Measurements from ENCODE around the gene PAFAH2.

The PAFAH2 gene

GRCh38 chr1:26035203-26035958 is 37.5 kb upstream of the PAFAH2 start (continued):
- TF ChIP-seq, protein P1, sequence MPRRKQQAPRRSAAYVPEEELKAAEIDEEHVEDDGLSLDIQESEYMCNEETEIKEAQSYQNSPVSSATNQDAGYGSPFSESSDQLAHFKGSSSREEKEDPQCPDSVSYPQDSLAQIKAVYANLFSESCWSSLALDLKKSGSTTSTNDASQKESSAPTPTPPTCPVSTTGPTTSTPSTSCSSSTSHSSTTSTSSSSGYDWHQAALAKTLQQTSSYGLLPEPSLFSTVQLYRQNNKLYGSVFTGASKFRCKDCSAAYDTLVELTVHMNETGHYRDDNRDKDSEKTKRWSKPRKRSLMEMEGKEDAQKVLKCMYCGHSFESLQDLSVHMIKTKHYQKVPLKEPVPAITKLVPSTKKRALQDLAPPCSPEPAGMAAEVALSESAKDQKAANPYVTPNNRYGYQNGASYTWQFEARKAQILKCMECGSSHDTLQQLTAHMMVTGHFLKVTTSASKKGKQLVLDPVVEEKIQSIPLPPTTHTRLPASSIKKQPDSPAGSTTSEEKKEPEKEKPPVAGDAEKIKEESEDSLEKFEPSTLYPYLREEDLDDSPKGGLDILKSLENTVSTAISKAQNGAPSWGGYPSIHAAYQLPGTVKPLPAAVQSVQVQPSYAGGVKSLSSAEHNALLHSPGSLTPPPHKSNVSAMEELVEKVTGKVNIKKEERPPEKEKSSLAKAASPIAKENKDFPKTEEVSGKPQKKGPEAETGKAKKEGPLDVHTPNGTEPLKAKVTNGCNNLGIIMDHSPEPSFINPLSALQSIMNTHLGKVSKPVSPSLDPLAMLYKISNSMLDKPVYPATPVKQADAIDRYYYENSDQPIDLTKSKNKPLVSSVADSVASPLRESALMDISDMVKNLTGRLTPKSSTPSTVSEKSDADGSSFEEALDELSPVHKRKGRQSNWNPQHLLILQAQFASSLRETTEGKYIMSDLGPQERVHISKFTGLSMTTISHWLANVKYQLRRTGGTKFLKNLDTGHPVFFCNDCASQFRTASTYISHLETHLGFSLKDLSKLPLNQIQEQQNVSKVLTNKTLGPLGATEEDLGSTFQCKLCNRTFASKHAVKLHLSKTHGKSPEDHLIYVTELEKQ (tag by site-specific recombination; IDR thresholded peaks at IDR 0.05; ENCODE audit: borderline replicate concordance) = no peak
- TF ChIP-seq OVOL3 (tag by site-specific recombination; IDR thresholded peaks at IDR 0.05) = no peak
- TF ChIP-seq, protein P2, sequence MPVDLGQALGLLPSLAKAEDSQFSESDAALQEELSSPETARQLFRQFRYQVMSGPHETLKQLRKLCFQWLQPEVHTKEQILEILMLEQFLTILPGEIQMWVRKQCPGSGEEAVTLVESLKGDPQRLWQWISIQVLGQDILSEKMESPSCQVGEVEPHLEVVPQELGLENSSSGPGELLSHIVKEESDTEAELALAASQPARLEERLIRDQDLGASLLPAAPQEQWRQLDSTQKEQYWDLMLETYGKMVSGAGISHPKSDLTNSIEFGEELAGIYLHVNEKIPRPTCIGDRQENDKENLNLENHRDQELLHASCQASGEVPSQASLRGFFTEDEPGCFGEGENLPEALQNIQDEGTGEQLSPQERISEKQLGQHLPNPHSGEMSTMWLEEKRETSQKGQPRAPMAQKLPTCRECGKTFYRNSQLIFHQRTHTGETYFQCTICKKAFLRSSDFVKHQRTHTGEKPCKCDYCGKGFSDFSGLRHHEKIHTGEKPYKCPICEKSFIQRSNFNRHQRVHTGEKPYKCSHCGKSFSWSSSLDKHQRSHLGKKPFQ (tag by site-specific recombination; IDR thresholded peaks at IDR 0.05) = no peak
- TF ChIP-seq ZNF514 (tag by site-specific recombination; IDR thresholded peaks at IDR 0.05) = no peak
- TF ChIP-seq SP2 (tag by site-specific recombination; IDR thresholded peaks at IDR 0.05) = peak; percentile 80
- TF ChIP-seq ZNF221 (tag by site-specific recombination; IDR thresholded peaks at IDR 0.05; ENCODE audit: borderline replicate concordance) = no peak
- TF ChIP-seq ZNF433 (tag by site-specific recombination; IDR thresholded peaks at IDR 0.05; ENCODE audit: low read depth) = no peak
- TF ChIP-seq ZNF521 (tag by site-specific recombination; IDR thresholded peaks at IDR 0.05) = no peak
- peak; percentile 76 for TF ChIP-seq PATZ1 (tag by site-specific recombination; IDR thresholded peaks at IDR 0.05)
- peak; percentile 74; the same call in 1 of the 2 replicates for TF ChIP-seq KLF16 (tag by site-specific recombination; IDR thresholded peaks at IDR 0.05)
- no peak for TF ChIP-seq ZNF292 (tag by site-specific recombination; IDR thresholded peaks at IDR 0.05; ENCODE audit: borderline replicate concordance, low read depth)
- TF ChIP-seq ZNF561 (tag by site-specific recombination; IDR thresholded peaks at IDR 0.05; ENCODE audit: borderline replicate concordance) = peak; percentile 81; the same call in 1 of the 2 replicates
- TF ChIP-seq, protein P3, sequence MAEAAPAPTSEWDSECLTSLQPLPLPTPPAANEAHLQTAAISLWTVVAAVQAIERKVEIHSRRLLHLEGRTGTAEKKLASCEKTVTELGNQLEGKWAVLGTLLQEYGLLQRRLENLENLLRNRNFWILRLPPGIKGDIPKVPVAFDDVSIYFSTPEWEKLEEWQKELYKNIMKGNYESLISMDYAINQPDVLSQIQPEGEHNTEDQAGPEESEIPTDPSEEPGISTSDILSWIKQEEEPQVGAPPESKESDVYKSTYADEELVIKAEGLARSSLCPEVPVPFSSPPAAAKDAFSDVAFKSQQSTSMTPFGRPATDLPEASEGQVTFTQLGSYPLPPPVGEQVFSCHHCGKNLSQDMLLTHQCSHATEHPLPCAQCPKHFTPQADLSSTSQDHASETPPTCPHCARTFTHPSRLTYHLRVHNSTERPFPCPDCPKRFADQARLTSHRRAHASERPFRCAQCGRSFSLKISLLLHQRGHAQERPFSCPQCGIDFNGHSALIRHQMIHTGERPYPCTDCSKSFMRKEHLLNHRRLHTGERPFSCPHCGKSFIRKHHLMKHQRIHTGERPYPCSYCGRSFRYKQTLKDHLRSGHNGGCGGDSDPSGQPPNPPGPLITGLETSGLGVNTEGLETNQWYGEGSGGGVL (tag by site-specific recombination; IDR thresholded peaks at IDR 0.05) = no peak
- TF ChIP-seq ZNF155 (tag by site-specific recombination; IDR thresholded peaks at IDR 0.05) = no peak
- no peak for TF ChIP-seq ZNF473 (tag by site-specific recombination; IDR thresholded peaks at IDR 0.05)
- TF ChIP-seq ZNF707 (tag by site-specific recombination; IDR thresholded peaks at IDR 0.05) = no peak
- TF ChIP-seq EGR2 (tag by site-specific recombination; IDR thresholded peaks at IDR 0.05; ENCODE audit: low read depth) = 0 out of 2 replicates have a peak, but pooled peaks have one; percentile 7
- TF ChIP-seq GLI4 (tag by site-specific recombination; IDR thresholded peaks at IDR 0.05) = no peak
